Loucy (cell line): ENCODE data around the gene NID1.

Source experiments
- H2AFZ ChIP-seq: fragments of 200-600 bp; sonication (generic); 2 replicates; pipeline ENCODE4 v1.6.0; 2016; ENCODE audit warnings: antibody characterized with exemption, mild to moderate bottlenecking, low read length, moderate library complexity
- H3F3A ChIP-seq: fragments of 200-600 bp; 2 replicates; pipeline ENCODE4 v1.6.0; 2016; ENCODE audit warnings: antibody characterized with exemption, low read depth, mild to moderate bottlenecking
- H3K27me3 ChIP-seq: fragments of 200-600 bp; sonication (generic); 2 replicates; pipeline ENCODE4 v1.6.1; 2014; ENCODE audit warnings: low read length, mild to moderate bottlenecking; ENCODE audit not compliant: insufficient read depth, poor library complexity, severe bottlenecking
- H3K36me3 ChIP-seq: fragments of 200-600 bp; sonication (generic); 2 replicates; pipeline ENCODE4 v1.6.1; 2016; ENCODE audit warnings: low read length; ENCODE audit not compliant: insufficient read depth
- H3K4me1 ChIP-seq: fragments of 200-600 bp; sonication (generic); 2 replicates; pipeline ENCODE4 v1.5.1; 2014; ENCODE audit warnings: low read length, mild to moderate bottlenecking; ENCODE audit not compliant: insufficient read depth, poor library complexity, severe bottlenecking
- H3K4me2 ChIP-seq: fragments of 200-600 bp; sonication (generic); 2 replicates; pipeline ENCODE4 v1.6.0; 2014; ENCODE audit warnings: antibody characterized with exemption, low read length, low read depth, mild to moderate bottlenecking; ENCODE audit not compliant: poor library complexity, severe bottlenecking
- H3K4me3 ChIP-seq: fragments of 200-600 bp; sonication (generic); 2 replicates; pipeline ENCODE4 v1.5.1; 2014; ENCODE audit warnings: low read length, mild to moderate bottlenecking, mixed read lengths; ENCODE audit not compliant: poor library complexity, severe bottlenecking
- H3K79me2 ChIP-seq: fragments of 200-600 bp; sonication (generic); 2 replicates; pipeline ENCODE4 v1.6.1; 2014; ENCODE audit warnings: low read length; ENCODE audit not compliant: insufficient read depth
- H3K9ac ChIP-seq: fragments of 200-600 bp; sonication (generic); 2 replicates; pipeline ENCODE4 v1.6.0; 2014; ENCODE audit warnings: mild to moderate bottlenecking, low read depth, low read length, moderate library complexity; ENCODE audit not compliant: poor library complexity, severe bottlenecking
- H3K9me2 ChIP-seq: fragments of 200-600 bp; sonication (generic); replicated peaks from 2 replicates; pipeline ENCODE4 v1.6.1; 2016; ENCODE audit warnings: low read depth, low read length, mixed read lengths
- H3K9me3 ChIP-seq: fragments of 200-600 bp; sonication (generic); 2 replicates; pipeline ENCODE4 v1.6.1; 2014; ENCODE audit warnings: mild to moderate bottlenecking, antibody characterized with exemption, low read length, low read depth; ENCODE audit not compliant: insufficient read depth
- H4K20me1 ChIP-seq: fragments of 200-600 bp; sonication (generic); 2 replicates; pipeline ENCODE4 v1.6.0; 2014; ENCODE audit warnings: antibody characterized with exemption, low read length, mild to moderate bottlenecking; ENCODE audit not compliant: insufficient read depth, poor library complexity, severe bottlenecking
- EZH2phosphoT487 ChIP-seq: fragments of 200-600 bp; IDR thresholded peaks from 2 replicates; pipeline ENCODE4 v1.6.1; 2018; ENCODE audit warnings: antibody characterized with exemption, mild to moderate bottlenecking, moderate library complexity, borderline replicate concordance
- TF ChIP-seq, protein P1 (sequence below): fragments of 200-600 bp; sonication (generic); conservative IDR thresholded peaks from 2 replicates; pipeline ENCODE4 v1.5.1; 2014; ENCODE audit warnings: mild to moderate bottlenecking, antibody characterized with exemption, low read length

Gene NID1

DNA sequence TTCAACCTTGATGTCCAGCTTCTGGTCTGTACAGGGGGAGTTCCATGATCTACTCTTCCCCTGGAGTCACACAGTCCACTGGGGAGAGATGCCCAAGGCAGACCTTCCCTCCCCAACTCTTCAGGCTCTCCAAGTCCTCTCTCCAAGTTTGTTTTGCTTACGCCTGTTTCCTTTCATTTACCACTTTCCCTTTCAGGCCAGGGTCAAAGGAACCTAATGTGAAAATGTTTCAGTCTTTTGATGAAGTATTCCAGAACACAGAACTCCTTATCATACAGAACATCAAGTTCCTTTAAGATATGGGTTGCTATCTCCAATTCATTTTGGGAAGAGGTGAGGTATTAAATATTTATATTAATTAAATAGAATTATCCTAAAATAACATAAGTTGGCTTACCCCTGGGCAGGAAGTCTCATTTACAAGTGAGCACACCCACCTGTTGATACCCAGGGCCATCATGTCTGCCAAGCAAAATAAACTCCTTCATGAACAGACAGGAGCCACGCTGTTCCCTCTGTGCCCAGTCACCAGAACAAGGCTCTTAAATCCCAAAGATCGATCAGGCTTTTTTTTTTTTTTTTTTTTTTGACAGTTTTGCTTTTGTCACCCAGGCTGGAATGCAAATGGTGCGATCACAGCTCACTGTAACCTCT is 116.0 kb downstream of the NID1 start:
- no peaks in the 10 kb centered on the region for H3K4me1 ChIP-seq
- no peak overlapping the region for H3K4me2 ChIP-seq
- TF ChIP-seq, protein P1, sequence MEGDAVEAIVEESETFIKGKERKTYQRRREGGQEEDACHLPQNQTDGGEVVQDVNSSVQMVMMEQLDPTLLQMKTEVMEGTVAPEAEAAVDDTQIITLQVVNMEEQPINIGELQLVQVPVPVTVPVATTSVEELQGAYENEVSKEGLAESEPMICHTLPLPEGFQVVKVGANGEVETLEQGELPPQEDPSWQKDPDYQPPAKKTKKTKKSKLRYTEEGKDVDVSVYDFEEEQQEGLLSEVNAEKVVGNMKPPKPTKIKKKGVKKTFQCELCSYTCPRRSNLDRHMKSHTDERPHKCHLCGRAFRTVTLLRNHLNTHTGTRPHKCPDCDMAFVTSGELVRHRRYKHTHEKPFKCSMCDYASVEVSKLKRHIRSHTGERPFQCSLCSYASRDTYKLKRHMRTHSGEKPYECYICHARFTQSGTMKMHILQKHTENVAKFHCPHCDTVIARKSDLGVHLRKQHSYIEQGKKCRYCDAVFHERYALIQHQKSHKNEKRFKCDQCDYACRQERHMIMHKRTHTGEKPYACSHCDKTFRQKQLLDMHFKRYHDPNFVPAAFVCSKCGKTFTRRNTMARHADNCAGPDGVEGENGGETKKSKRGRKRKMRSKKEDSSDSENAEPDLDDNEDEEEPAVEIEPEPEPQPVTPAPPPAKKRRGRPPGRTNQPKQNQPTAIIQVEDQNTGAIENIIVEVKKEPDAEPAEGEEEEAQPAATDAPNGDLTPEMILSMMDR, result no peak
- TF ChIP-seq EZH2phosphoT487, result no peak
- no peak overlapping the region for H2AFZ ChIP-seq
- H3K27me3 ChIP-seq, result no peaks in the 10 kb centered on the region
- H3K4me3 ChIP-seq, result no peak overlapping the region
- no peaks in the 10 kb centered on the region for H3K9me3 ChIP-seq
- H3K9ac ChIP-seq, result no peak overlapping the region
- H3K9me2 ChIP-seq, result no peaks in the 10 kb centered on the region
- no peaks in the 10 kb centered on the region for H3K36me3 ChIP-seq
- H3F3A ChIP-seq, result no peaks in the 10 kb centered on the region
- no peaks in the 10 kb centered on the region for H4K20me1 ChIP-seq
- H3K79me2 ChIP-seq, result no peaks in the 10 kb centered on the region

DNA sequence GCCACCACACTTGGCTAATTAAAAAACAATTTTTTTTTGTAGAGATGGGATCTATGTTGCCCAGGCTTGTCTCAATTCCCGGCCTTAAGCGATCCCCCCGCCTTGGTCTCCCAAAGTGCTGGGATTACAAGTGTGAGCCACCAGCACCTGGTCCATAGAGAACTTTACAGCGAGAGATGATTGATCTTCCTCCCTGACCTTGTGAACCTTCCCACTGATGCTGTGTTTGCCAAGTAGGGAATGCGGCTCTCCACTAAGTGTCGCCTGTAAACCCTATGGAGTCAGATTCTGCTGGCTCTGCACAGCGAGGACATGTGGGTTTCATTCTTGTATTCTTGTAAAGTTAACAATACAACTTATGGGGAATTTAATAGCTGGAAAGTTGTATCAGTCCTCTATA is 116.9 kb downstream of the NID1 start:
- TF ChIP-seq EZH2phosphoT487, result no peak
- TF ChIP-seq, protein P1, result no peak
- H4K20me1 ChIP-seq, result no peaks in the 10 kb centered on the region
- no peaks in the 10 kb centered on the region for H3F3A ChIP-seq
- H3K9me3 ChIP-seq, result no peaks in the 10 kb centered on the region
- no peak overlapping the region for H2AFZ ChIP-seq
- H3K4me2 ChIP-seq, result no peak overlapping the region
- no peaks in the 10 kb centered on the region for H3K27me3 ChIP-seq
- no peak overlapping the region for H3K9ac ChIP-seq
- H3K36me3 ChIP-seq, result no peaks in the 10 kb centered on the region
- H3K4me1 ChIP-seq, result no peaks in the 10 kb centered on the region
- no peaks in the 10 kb centered on the region for H3K9me2 ChIP-seq
- no peaks in the 10 kb centered on the region for H3K79me2 ChIP-seq
- H3K4me3 ChIP-seq, result no peak overlapping the region

DNA sequence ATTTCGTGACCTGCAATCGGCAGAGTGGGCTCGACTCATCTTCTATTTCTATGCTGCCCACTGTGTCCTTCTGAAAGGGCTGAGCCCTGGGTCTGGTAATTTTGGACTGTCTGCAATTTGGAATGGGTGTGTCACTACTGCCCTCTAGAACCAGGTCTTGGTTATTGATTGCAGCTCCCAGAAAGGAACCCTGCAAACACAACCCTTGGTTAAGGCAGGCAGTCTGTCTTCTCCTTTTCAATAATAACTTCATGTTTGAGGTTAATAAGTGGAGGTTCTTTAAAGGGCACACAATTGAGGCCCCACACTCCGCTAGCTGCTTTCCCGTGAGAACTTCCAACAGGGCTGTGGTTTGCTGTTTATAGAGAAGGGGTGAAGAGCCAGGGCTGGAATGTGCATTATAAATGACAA is 118.3 kb downstream of the NID1 start:
- Histone ChIP-seq H3K9me3 (no peaks in the 10 kb centered on the region), H2AFZ (no peak overlapping the region), H3K36me3 (no peaks in the 10 kb centered on the region), H3K4me3 (no peak overlapping the region), H3F3A (no peaks in the 10 kb centered on the region), H3K79me2 (no peaks in the 10 kb centered on the region), H3K9me2 (no peaks in the 10 kb centered on the region), H3K27me3 (no peaks in the 10 kb centered on the region), H3K9ac (no peak overlapping the region), H3K4me1 (no peaks in the 10 kb centered on the region), H3K4me2 (no peak overlapping the region), H4K20me1 (no peaks in the 10 kb centered on the region)
- no peak for TF ChIP-seq EZH2phosphoT487
- TF ChIP-seq, protein P1, result peak; percentile 36
